GM19372 (cell line): Measurements from ENCODE around the gene COLEC12.

Source experiments
- ATAC-seq: cut with Tn5 transposase; IDR thresholded peaks from one replicate; pipeline ENCODE4 v1.9.1; 2021; ENCODE audit warnings: mild to moderate bottlenecking, low read depth, moderate library complexity; ENCODE audit not compliant: unreplicated experiment

The COLEC12 gene

DNA sequence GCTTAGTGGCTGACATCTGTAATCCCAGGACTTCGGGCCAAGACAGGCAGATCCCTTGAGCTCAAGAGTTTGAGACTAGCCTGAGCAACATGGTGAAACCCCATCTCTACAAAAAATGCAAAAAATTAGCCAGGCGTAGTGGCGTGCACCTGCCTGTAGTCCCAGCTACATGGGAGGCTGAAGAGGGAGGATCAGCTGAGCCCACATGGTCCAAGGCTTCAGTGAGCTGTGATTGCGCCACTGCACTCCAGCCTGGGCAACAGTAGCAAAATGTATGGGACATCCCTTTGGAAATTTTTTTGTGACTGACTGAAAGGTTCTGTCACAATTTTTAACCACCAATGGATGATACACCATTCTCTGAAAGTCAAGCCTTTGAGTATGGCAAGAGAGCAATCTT is 6.3 kb upstream of the COLEC12 start:
- no peak for ATAC-seq

DNA sequence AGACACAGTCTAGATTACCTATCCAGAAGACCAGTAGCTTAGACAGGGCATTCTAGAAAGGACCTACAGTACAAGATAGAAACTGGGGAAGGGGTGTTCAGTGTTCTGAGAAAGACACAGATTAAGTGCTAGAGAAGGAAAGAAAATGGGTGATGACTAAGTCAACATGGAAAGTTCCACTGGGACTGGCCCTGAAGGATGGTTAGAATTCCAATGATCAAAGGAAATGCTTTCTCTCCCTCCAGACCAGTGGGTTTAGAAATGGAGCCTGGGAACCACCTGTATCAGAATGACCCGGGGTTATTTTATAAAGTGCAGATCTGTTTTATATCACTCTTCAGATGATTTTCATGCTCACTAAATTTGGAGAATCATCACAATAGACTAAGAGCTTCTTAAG is 5.8 kb upstream of the COLEC12 start:
- no peak for ATAC-seq

- ATAC-seq = peak; percentile 74
These were observed 5.1 kb upstream of the COLEC12 start for GRCh38 chr18:505483-506122.

DNA sequence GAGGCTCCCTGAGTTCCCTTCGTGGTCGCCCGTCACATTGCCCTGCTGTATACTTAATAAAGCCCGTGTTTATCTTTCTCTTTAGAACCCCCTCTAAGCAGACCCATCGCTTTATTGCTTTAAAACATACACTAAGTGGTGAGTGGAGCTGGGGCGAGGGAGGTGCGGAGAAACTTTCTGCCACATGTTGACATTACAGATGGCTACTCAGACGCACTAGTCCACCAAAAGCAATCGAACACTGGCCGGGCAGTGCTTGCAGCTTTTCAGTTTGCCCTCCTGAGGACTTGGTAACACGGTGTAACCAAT is 859 bp upstream of the COLEC12 start:
- no peak for ATAC-seq

DNA sequence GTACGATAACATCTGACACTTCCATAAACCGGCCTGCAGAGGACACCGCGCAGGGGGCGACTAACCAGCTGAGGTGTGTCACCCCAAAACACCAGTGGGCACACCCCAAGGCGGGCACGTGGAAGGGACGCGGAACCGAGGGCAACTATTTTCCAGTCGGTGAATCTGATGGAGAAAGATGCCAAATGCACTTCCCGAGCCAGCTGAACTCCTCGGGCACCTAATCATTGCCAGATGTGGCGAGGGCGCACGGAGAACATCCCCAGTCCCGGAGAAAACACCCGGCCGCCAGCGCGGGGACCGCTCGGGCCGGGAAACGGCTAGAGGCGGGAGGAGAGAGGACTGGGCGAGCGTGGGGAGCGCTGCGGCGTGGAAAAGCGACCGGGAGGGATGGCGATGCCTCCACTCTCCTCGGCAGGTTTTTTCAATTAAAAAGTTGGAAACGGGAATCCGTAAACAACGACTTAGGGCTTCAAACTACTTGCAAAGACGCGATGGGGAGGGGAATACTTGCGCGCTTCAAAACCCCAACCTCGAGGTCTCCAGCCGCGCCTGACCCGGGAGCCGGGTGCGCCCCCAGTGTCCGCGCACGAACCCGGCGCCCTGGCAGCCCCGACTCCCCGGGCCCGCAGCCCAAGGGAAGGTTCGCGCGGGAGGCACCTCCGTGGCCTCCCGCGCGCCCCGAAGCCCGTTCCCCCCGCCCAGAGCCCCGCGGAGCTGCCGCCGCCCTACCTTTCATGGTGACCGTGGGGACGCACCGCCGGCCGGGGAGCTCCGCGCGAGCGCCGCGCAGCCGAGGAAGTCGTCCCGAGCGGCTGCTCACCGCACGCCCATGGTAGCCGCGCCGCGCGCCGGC is 497 bp downstream of the COLEC12 start:
- ATAC-seq = no peak

DNA sequence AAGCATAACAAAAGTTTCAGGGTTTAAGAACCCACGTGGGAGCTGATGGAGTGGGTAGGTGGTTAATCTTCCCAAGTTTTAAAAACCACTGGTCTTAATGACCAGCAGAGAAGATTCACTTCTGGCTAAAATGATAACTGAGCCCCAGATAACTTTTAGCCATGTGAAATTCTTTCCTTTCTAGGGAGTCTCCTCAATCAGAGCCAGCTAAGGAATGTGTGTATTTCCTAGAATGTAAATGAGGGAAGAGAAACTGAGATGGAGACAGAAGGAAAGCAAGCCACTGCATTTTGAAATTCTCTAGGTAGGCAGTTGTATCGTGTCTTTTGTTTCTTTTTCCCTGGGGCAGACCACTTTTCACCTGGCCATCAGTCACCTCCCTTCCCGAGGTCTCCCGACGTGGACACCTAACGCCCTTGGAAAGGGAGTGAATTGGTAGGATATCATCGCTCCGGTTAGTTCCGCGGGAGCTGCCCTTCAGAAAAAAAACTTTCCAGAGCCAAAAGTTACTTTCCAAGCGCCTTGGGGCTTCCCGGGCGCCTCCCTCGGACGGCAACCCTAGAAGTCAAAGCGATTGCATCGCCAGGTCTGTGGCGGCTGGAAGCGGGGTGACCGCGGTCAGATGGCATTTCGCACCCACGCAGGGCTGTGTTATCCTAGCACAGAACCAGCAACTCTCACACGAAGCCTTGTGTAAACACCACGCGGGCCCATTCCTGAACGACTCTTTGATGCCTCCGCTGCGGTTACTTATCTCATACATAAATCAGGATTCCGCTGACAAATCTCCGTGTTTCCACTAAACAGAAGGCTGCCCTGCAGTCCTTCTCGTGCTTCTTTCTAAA is 1.3 kb downstream of the COLEC12 start:
- no peak for ATAC-seq

GRCh38 chr18:497688-498087 is 2.8 kb downstream of the COLEC12 start:
- ATAC-seq = no peak

- no peak for ATAC-seq
These were observed 5.0 kb downstream of the COLEC12 start for GRCh38 chr18:495452-495851.

- no peak for ATAC-seq
These were observed 5.5 kb downstream of the COLEC12 start for GRCh38 chr18:495017-495416.

DNA sequence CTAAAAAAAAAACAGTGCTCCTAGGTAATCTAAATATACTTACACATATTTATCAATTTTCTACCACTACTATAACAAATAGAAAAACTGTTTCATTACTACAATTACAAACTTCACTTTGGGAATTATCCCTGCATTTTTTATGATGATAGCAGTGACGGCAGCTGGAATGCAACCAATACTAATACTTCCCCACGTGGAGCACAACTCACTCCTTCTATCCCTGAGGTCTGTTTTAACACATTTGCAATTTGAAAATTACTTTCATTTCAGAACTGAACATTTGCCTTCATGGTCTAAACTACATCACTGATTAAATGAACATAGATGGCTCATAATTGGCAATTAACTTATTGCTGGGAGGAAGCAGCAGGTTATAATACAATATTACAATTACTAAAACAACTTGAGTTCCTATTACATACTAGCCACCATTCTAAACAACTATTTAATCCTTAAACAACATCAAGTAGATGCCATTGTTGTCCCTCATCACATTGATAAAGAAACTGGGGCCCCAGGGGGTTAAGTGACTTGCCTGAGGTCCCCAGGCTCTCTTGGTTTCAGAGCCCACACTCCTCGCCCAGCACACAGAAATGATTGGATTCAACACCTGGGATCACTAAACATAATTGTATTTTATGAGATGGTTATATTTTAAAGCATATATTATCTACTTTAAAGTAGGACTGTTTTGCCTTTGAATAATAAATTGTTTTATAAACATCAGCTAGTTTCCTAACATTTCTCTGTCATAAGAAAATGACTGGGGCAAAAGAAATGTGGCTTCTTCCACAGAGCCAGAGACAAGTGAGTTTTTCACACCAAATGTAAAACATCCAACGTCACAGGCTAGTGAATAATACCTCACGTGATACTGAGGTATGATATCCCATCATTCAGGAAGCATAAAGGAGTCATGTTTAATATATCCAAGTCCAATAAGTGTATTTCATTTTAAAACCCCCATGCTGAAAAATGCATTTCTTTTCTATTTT is 6.2 kb downstream of the COLEC12 start:
- ATAC-seq = no peak

- no peak for ATAC-seq
These were observed 8.1 kb downstream of the COLEC12 start for GRCh38 chr18:492451-492850.

DNA sequence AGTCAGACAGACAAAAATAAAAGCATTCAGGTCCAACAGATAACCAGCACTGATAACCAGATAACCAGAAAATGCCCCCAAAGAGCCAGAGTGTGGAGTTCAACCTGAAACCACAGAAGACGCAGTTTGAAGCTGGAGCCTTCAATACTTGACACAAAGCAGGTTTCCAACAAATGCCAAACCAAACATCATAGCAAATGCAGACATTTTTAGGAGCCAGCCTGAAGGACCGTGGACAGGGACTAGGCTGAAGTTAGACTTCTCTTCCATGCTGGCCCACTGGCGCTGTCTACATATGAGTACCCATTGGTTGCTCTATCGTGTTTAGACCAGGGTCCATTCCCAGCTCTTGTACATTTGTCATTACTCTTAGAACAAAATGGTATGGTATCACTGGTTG is 9.9 kb downstream of the COLEC12 start:
- ATAC-seq = no peak

GRCh38 chr18:490024-490366 is 10.5 kb downstream of the COLEC12 start:
- ATAC-seq = no peak

- no peak for ATAC-seq
These were observed 11.1 kb downstream of the COLEC12 start for GRCh38 chr18:489244-490023.

- no peak for ATAC-seq
These were observed 13.4 kb downstream of the COLEC12 start for GRCh38 chr18:486929-487740.

GRCh38 chr18:484749-485464 is 15.6 kb downstream of the COLEC12 start:
- ATAC-seq = no peak

DNA sequence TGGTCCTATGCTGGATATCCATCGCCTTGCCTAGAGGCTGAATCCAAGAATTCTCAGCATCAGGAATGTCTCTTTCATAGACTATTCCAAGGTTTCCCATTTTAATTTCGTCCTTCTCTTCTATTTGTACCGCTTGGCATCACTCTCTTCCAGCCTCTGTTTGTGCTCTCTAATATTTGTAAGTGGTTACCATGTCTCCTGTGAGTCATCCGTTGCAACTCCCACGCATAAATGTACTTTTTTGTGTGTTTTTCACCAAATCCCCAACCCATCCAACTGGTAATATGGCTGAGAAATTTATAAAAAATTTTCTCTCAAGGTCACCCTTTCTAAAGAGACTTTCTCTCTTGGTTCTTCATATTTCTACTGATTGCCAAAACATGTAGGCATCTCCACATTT is 21.8 kb downstream of the COLEC12 start:
- no peak for ATAC-seq

- no peak for ATAC-seq
These were observed 22.9 kb downstream of the COLEC12 start for GRCh38 chr18:477565-477964.
